Subcutaneous adipose tissue (tissue), 4 donors: Measurements from ENCODE around the gene SH3RF2. TPM values are rescaled to one million over a fixed set of nuclear protein-coding genes. Genes with fewer than 3 reads are reported as not detected.

Experiments
- CTCF ChIP-seq: fragments of 450-650 bp; IDR thresholded peaks from one replicate; pipeline ENCODE4 v1.5.1; 2016; ENCODE audit warnings: low read depth, mild to moderate bottlenecking, control low read depth, antibody characterized with exemption, moderate library complexity
- total RNA-seq, 4 donors: library from RNA; depleted of rRNA; stranded (reverse); fragments of >200 nt; gene quantifications; one replicate each; pipeline ENCODE4 v1.1.0, GENCODE V29; 2016

Gene SH3RF2
- total RNA-seq, 4 donors from 2014 or later, result 0.33 to 5.3 (median 3.0) TPM

- TF ChIP-seq CTCF, result no peak
Observed at GRCh38 chr5:145943674-145944121, 7.3 kb downstream of the SH3RF2 start.

DNA sequence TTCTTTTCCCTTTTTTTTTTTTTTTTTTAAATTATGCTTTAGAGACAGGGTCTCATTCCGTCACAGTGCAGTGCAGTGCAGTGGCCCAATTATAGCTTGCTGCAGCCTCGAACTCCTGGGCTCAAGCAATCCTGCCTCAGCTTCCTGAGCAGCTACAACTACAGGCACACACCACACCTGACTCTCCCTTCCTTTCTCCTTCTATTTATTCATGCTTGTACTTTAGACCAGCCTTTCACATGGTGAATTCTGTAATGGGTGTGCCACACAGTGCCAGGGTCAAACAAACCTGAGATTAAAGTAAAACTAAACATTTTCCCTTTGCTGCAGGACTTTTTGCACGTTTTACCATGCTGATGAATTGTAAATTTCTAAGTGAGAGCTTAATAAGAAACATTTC lies 8.0 kb downstream of the SH3RF2 start:
- no peak for TF ChIP-seq CTCF

- no peak for TF ChIP-seq CTCF
Observed at GRCh38 chr5:145945620-145946111, 9.3 kb downstream of the SH3RF2 start.

DNA sequence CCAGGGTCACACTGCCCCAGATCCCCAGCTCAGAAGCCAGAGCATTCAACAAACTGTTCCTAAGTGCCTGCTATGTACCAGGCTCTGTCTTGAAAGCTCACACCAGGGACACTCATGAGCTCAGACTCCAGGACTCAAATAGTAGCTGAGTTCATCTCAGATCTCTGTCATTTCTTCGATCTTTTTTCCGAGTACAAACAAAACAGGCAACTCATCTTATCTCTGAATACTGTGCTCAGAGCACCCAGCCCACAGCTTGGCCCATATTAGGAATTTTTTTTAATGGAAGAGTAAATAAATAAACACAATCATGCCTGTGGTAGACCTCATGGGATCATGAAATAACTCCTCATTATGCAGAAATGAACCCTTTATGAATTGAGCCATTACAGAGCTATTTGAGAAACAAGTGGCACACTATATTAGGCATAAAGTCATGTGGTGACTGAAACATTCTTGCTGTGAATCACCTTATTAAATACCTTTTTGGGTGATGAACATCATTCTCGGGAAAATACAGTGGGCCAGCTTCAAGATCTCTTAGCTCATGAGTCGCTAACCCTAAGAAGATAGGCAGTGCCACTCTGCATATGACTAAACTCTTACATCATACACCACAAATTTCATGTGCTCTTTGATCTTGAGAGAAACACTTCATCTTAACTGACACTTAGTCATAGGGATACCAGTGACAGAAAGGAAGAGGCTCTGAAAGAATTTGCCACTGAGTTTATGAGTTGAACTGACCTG lies 9.9 kb downstream of the SH3RF2 start:
- no peak for TF ChIP-seq CTCF

- TF ChIP-seq CTCF, result no peak
Observed at GRCh38 chr5:145947581-145947980, 11.2 kb downstream of the SH3RF2 start.

- TF ChIP-seq CTCF, result no peak
Observed at GRCh38 chr5:145948047-145948446, 11.7 kb downstream of the SH3RF2 start.

DNA sequence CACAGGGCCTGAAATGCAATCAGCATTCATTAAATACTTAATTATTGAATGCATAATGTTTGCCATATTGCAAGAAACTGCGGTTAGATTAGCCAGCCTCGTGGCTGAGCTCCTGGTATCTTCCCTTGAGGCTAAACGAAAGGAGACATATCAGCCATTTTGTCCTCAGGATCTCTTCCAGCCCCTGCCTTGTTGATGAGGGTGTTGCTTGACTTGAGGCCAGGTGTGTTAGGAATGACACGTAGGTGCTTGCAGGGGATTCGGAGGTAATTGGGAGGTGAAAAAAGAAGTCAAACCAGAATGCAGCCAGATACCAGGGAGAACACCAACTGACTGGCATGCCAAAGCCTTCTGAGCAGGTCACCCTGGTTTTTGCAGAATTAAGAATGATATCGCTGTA lies 12.5 kb downstream of the SH3RF2 start:
- TF ChIP-seq CTCF, result no peak
